SK-N-SH (cell line): ENCODE results near the gene TCN2. TPM values are rescaled to one million over a fixed set of nuclear protein-coding genes. Genes with fewer than 3 reads are reported as not detected.
"Not testable (repeated sequence)": the region's sequence is repeated elsewhere in the genome, so short reads cannot be mapped to it uniquely, and the experiment has no call there.

Source experiments
- CTCF ChIA-PET: fragments of 300-600, 350-600 bp; formaldehyde crosslinking; extraction: SDS; loops from one replicate; lab custom pipeline; 2021; lab: Yijun Ruan, JAX
- POLR2A ChIA-PET: fragments of 350-600 bp; sonication (Branson Sonifier 250); formaldehyde crosslinking; extraction: SDS; loops from one replicate; lab custom pipeline; 2020; ENCODE audit warnings: antibody characterized with exemption, inconsistent platforms; lab: Yijun Ruan, JAX
- DNase-seq: peaks from one replicate; pipeline ENCODE4 v3.0.0; 2012
- H2AFZ ChIP-seq: fragments of 200-600 bp; sonication (generic); 2 replicates; pipeline ENCODE4 v1.8.1; 2016; ENCODE audit warnings: antibody characterized with exemption, mild to moderate bottlenecking, low read depth
- H3F3A ChIP-seq: fragments of 200-600 bp; sonication (generic); replicated peaks from 2 replicates; pipeline ENCODE3; 2016; ENCODE audit warnings: antibody characterized with exemption, mild to moderate bottlenecking; ENCODE audit not compliant: insufficient read depth
- H3K27ac ChIP-seq, 2 experiments: fragments of 200-500 bp in 1 of 2; fragments of 200-600 bp in 1 of 2; sonication (Bioruptor generic) in 1 of 2; sonication (generic), shearing (Covaris generic) in 1 of 2; 2 replicates each; pipeline versions ENCODE4 v1.5.1 to v1.6.1; 2014 to 2016; ENCODE audit warnings: low read depth in 2 of 2, inconsistent platforms in 1 of 2, low read length in 1 of 2, mild to moderate bottlenecking in 1 of 2, mixed read lengths in 1 of 2
- H3K27me3 ChIP-seq: fragments of 200-600 bp; sonication (generic), shearing (Covaris generic); 2 replicates; pipeline ENCODE4 v1.6.1; 2016; ENCODE audit warnings: mixed run types; ENCODE audit not compliant: insufficient read depth
- H3K36me3 ChIP-seq, 2 experiments: fragments of 200-500 bp in 1 of 2; fragments of 200-600 bp in 1 of 2; sonication (Bioruptor generic) in 1 of 2; sonication (generic) in 1 of 2; replicated peaks in 1 of 2; 2 replicates each; pipeline versions ENCODE3 to v1.5.1; 2014 to 2016; ENCODE audit warnings: low read length in 1 of 2, mild to moderate bottlenecking in 1 of 2; ENCODE audit not compliant: insufficient read depth in 2 of 2, control insufficient read depth in 1 of 2
- H3K4me1 ChIP-seq, 2 experiments: fragments of 200-500 bp in 1 of 2; fragments of 200-600 bp in 1 of 2; sonication (Bioruptor generic) in 1 of 2; sonication (generic), shearing (Covaris generic) in 1 of 2; 2 replicates each; pipeline versions ENCODE4 v1.5.1 to v1.6.1; 2014 to 2016; ENCODE audit warnings: low read depth in 1 of 2, low read length in 1 of 2, mixed run types in 1 of 2; ENCODE audit not compliant: insufficient read depth in 2 of 2, control insufficient read depth in 1 of 2
- H3K4me2 ChIP-seq: fragments of 200-600 bp; sonication (generic), shearing (Covaris generic); 2 replicates; pipeline ENCODE4 v1.6.1; 2017; ENCODE audit warnings: mixed run types
- H3K4me3 ChIP-seq, 2 experiments: fragments of 200-500 bp in 1 of 2; fragments of 200-600 bp in 1 of 2; sonication (Bioruptor generic) in 1 of 2; sonication (generic), shearing (Covaris generic) in 1 of 2; 2 replicates each; pipeline versions ENCODE4 v1.5.1 to v1.8.1; 2014 to 2016; ENCODE audit warnings: low read depth in 2 of 2, inconsistent platforms in 1 of 2, low read length in 1 of 2, mild to moderate bottlenecking in 1 of 2, mixed read lengths in 1 of 2, moderate library complexity in 1 of 2
- H3K79me2 ChIP-seq: fragments of 200-600 bp; sonication (generic); 2 replicates; pipeline ENCODE4 v1.8.1; 2017; ENCODE audit warnings: mild to moderate bottlenecking; ENCODE audit not compliant: insufficient read depth
- H3K9ac ChIP-seq: fragments of 200-600 bp; sonication (generic); 2 replicates; pipeline ENCODE4 v1.6.1; 2017; ENCODE audit warnings: mixed run types
- H3K9me2 ChIP-seq: fragments of 200-600 bp; sonication (generic); 2 replicates; pipeline ENCODE4 v1.6.1; 2017; ENCODE audit warnings: mixed run types
- H3K9me3 ChIP-seq: fragments of 200-600 bp; sonication (generic); 2 replicates; pipeline ENCODE4 v1.6.1; 2017; ENCODE audit warnings: mixed run types, mild to moderate bottlenecking, moderate library complexity
- H4K20me1 ChIP-seq: fragments of 200-600 bp; sonication (generic); 2 replicates; pipeline ENCODE4 v1.6.1; 2017; ENCODE audit warnings: mild to moderate bottlenecking, mixed run types; ENCODE audit not compliant: insufficient read depth
- ELF1 ChIP-seq: IDR thresholded peaks from 2 replicates; pipeline ENCODE4 v1.4.0; 2012
- EP300 ChIP-seq, 2 experiments: IDR thresholded peaks; 2 replicates each; pipeline versions ENCODE4 v1.4.0 to v1.6.1; 2012; ENCODE audit warnings: borderline replicate concordance in 1 of 2, low read depth in 1 of 2, low read length in 1 of 2
- EZH2phosphoT487 ChIP-seq: fragments of 200-600 bp; sonication (generic); IDR thresholded peaks from 2 replicates; pipeline ENCODE4 v1.6.1; 2017; ENCODE audit warnings: low read depth, mixed run types, mild to moderate bottlenecking, antibody characterized with exemption, moderate library complexity, borderline replicate concordance
- FOSL2 ChIP-seq: IDR thresholded peaks from 2 replicates; pipeline ENCODE4 v1.4.0; 2012; ENCODE audit warnings: low read depth, mild to moderate bottlenecking, moderate library complexity, borderline replicate concordance
- FOXM1 ChIP-seq: IDR thresholded peaks from 2 replicates; pipeline ENCODE4 v1.4.0; 2012; ENCODE audit warnings: low read depth, mild to moderate bottlenecking
- GABPA ChIP-seq: IDR thresholded peaks from 2 replicates; pipeline ENCODE4 v1.4.0; 2012; ENCODE audit warnings: low read depth, mild to moderate bottlenecking
- GATA2 ChIP-seq: sonication (generic); formaldehyde crosslinking; IDR thresholded peaks from 2 replicates; pipeline ENCODE4 v1.5.0; 2020; ENCODE audit warnings: mild to moderate bottlenecking, missing genetic modification reagents
- MXI1 ChIP-seq: IDR thresholded peaks from 2 replicates; pipeline ENCODE4 v1.6.1; 2012; ENCODE audit warnings: mild to moderate bottlenecking, low read depth, low read length, improper control_type of control experiment
- NFIC ChIP-seq: IDR thresholded peaks from 2 replicates; pipeline ENCODE4 v1.4.0; 2012; ENCODE audit warnings: borderline replicate concordance
- NRF1 ChIP-seq: IDR thresholded peaks from 2 replicates; pipeline ENCODE4 v1.6.1; 2012; ENCODE audit warnings: low read depth, mild to moderate bottlenecking, low read length
- RAD21 ChIP-seq: IDR thresholded peaks from 2 replicates; pipeline ENCODE4 v1.6.1; 2012; ENCODE audit warnings: mild to moderate bottlenecking, low read length
- RFX5 ChIP-seq: IDR thresholded peaks from 2 replicates; pipeline ENCODE4 v1.6.1; 2012; ENCODE audit warnings: mild to moderate bottlenecking, improper control_type of control experiment, low read length
- TCF12 ChIP-seq: IDR thresholded peaks from 2 replicates; pipeline ENCODE4 v1.4.0; 2012
- YY1 ChIP-seq: IDR thresholded peaks from 2 replicates; pipeline ENCODE4 v1.4.0; 2012; ENCODE audit warnings: low read depth, mild to moderate bottlenecking
- WGBS: methylation state at CpG from one replicate; pipeline ENCODE4 v1.1.6; 2017; ENCODE audit warnings: low lambda C conversion rate; 5-methylcytosine and 5-hydroxymethylcytosine counted together
- polyA plus RNA-seq, 3 experiments: library from polyadenylated mRNA; depleted of rRNA; stranded (reverse); fragments of >200 nt; gene quantifications; 2 replicates each; pipeline ENCODE4 v1.2.3, GENCODE V29; 2012
- TF ChIP-seq, protein P1 (sequence below): IDR thresholded peaks from 2 replicates; pipeline ENCODE4 v1.4.0; 2012; ENCODE audit warnings: low read depth, borderline replicate concordance
- TF ChIP-seq, protein P2 (sequence below): fragments of 150-350 bp; IDR thresholded peaks from 2 replicates; pipeline ENCODE4 v1.6.1; 2017; ENCODE audit warnings: antibody characterized with exemption, low read length, low read depth, borderline replicate concordance
- TF ChIP-seq, protein P3 (sequence below): IDR thresholded peaks from 2 replicates; pipeline ENCODE4; 2012

TCN2 gene
- polyA plus RNA-seq, 1 of the 3 experiments (the other 2 are of a cell fraction): 4.1 TPM

DNA sequence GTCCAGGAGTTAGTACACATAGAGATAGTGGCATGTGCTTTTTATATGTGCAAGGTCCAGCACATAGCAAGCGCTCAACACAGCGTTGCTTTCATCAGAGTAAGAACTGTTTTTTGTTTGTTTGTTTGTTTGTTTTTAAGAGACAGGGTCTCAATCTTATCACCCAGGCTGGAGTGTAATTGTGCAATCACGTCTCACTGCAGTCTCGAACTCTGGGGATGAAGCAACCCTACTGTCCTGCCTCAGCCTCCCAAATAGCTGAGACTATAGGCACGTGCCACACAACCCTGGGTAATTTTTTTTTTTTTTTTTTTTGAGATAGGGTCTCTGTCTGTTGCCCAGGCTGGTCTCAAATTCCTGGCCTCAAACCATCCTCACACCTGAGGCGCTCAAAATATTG, 10.8 kb downstream of the TCN2 start (continued):
- TF ChIP-seq GATA2 (CRISPR knock-in tag) (no peak), RAD21 (no peak), FOSL2 (no peak), ELF1 (no peak)
- TF ChIP-seq, protein P1, sequence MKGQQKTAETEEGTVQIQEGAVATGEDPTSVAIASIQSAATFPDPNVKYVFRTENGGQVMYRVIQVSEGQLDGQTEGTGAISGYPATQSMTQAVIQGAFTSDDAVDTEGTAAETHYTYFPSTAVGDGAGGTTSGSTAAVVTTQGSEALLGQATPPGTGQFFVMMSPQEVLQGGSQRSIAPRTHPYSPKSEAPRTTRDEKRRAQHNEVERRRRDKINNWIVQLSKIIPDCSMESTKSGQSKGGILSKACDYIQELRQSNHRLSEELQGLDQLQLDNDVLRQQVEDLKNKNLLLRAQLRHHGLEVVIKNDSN: no peak
- TF ChIP-seq, protein P2, sequence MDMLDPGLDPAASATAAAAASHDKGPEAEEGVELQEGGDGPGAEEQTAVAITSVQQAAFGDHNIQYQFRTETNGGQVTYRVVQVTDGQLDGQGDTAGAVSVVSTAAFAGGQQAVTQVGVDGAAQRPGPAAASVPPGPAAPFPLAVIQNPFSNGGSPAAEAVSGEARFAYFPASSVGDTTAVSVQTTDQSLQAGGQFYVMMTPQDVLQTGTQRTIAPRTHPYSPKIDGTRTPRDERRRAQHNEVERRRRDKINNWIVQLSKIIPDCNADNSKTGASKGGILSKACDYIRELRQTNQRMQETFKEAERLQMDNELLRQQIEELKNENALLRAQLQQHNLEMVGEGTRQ: no peak

DNA sequence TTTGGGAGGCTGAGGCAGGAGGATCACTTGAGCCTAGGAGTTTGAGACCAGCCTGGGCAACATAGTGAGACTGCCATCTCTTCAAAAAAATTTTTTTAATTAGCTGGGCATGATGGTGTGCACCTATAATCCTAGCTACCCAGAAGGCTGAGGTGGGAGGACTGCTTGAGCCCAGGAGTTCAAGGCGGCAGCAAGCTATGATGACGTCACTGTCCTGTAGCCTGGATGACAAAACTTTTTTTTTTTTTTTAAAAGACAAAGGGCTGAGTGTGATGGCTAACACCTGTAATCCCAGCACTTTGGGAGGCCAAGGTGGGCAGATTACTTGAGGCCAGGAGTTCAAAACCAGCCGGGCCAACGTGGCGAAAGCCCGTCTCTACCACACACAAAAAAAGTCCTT, 12.9 kb downstream of the TCN2 start:
- H3F3A ChIP-seq, H3K9ac ChIP-seq, H3K36me3 ChIP-seq, H3K79me2 ChIP-seq, H3K27me3 ChIP-seq, H4K20me1 ChIP-seq, H3K9me2 ChIP-seq, H3K4me1 ChIP-seq, POLR2A ChIA-PET, H3K4me3 ChIP-seq, H2AFZ ChIP-seq, H3K27ac ChIP-seq, H3K9me3 ChIP-seq, DNase-seq, H3K4me2 ChIP-seq: not testable (repeated sequence)
- CTCF ChIA-PET: interaction anchor here (1.5 to 2.6 kb wide), 2 partner anchors 15 to 136 kb away, joined by 7 to 18 read pairs; partner anchors contain the start of gene SLC35E4
- 92% methylated on average over 6 of the region's 6 CpGs for WGBS

DNA sequence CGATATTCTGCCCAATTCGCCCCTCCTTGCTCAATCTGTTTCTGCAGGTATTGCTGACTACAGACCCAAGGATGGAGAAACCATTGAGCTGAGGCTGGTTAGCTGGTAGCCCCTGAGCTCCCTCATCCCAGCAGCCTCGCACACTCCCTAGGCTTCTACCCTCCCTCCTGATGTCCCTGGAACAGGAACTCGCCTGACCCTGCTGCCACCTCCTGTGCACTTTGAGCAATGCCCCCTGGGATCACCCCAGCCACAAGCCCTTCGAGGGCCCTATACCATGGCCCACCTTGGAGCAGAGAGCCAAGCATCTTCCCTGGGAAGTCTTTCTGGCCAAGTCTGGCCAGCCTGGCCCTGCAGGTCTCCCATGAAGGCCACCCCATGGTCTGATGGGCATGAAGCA, 19.4 kb downstream of the TCN2 start:
- H3K4me2 ChIP-seq: no peak overlapping the region
- no peaks in the 10 kb centered on the region for H3K9me2 ChIP-seq
- H3K27me3 ChIP-seq: no peaks in the 10 kb centered on the region
- ChIA-PET POLR2A (no interaction called here), CTCF (interaction anchor here (1.0 to 2.2 kb wide), 4 partner anchors 8 to 182 kb away, joined by 3 to 8 read pairs (median 4); partner anchors contain the start of gene TCN2)
- no peak overlapping the region for H3K9ac ChIP-seq
- no peak overlapping the region for H3K27ac ChIP-seq
- no peak for DNase-seq
- no peak overlapping the region for H2AFZ ChIP-seq
- TF ChIP-seq RFX5 (no peak), YY1 (no peak), NRF1 (no peak), TCF12 (no peak), FOSL2 (no peak), ELF1 (no peak), NFIC (no peak), FOXM1 (no peak), GATA2 (CRISPR knock-in tag) (no peak), GABPA (no peak), EZH2phosphoT487 (no peak), EP300 (IDR thresholded peaks at IDR 0.05; ENCODE audit: borderline replicate concordance in 1 of 2, low read depth in 1 of 2, low read length in 1 of 2) (no peak), MXI1 (no peak)
- TF ChIP-seq, protein P2: no peak
- TF ChIP-seq, protein P3, sequence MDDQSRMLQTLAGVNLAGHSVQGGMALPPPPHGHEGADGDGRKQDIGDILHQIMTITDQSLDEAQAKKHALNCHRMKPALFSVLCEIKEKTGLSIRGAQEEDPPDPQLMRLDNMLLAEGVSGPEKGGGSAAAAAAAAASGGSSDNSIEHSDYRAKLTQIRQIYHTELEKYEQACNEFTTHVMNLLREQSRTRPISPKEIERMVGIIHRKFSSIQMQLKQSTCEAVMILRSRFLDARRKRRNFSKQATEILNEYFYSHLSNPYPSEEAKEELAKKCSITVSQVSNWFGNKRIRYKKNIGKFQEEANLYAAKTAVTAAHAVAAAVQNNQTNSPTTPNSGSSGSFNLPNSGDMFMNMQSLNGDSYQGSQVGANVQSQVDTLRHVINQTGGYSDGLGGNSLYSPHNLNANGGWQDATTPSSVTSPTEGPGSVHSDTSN: no peak
- no peaks in the 10 kb centered on the region for H3F3A ChIP-seq
- WGBS: 83% methylated on average over 3 of the region's 5 CpGs
- no peaks in the 10 kb centered on the region for H3K36me3 ChIP-seq
- H3K79me2 ChIP-seq: no peaks in the 10 kb centered on the region
- H3K4me1 ChIP-seq: peaks cover 0 to 16% of the 10 kb centered on the region in 2 experiments; a peak in 1 of 4 replicates
- H3K9me3 ChIP-seq: no peaks in the 10 kb centered on the region
- no peaks in the 10 kb centered on the region for H4K20me1 ChIP-seq
- no peak overlapping the region for H3K4me3 ChIP-seq
